ENCODE data around the gene IL24. TPM values are rescaled to one million over a fixed set of nuclear protein-coding genes. Genes with fewer than 3 reads are reported as not detected.

IL24 gene
- total RNA-seq, 1 experiment from 2014 or later: not detected

DNA sequence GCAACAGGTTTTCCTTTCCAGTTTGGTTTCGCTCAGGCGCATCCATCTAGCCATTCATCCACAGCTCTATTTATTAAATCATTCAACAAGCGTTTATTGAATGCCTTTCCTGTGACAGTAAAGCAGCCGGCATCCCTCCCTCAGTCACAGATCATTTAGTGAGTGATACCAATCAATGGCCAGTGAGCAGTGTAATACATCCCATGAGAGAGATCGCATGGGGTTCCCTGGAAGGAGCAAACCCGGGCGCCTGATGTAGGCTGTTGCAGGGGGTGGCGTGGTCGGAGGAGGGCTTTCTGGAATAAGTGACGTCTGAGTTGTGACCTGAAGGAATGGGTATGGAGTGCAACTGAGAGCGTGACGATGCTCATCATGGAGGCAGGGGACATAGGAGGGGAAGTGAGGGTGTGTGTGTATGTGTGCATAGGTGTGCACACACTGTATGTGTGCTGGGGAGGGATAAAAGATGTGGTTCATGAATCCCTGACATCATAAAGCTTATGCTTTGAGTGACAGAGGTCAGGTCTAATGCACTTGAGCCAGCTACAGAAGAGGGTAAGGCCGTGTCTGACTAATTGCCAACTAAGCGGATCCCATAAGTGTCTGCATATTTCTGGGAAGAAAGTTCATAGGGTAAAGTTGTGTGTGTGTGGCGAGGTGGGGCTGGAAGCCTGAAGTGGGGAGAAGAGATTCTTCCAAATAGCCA lies 17.9 kb downstream of the IL24 start:
- intact Hi-C loops (cut with micrococcal nuclease): no loop called here
- Histone ChIP-seq H3K27ac (ENCODE audit: low read depth, low read length) (no peak overlapping the region), H4K20me1 (ENCODE audit: insufficient read depth) (no peaks in the 10 kb centered on the region), H3K79me2 (ENCODE audit: insufficient read depth, low read length) (no peaks in the 10 kb centered on the region), H3K9me2 (ENCODE audit: insufficient read depth) (no peaks in the 10 kb centered on the region), H3K4me3 (replicated peaks in 1 of 2; ENCODE audit: low read depth in 1 of 2, low read length in 2 of 2) (no peak overlapping the region), H3K4me2 (ENCODE audit: low read length) (no peak overlapping the region), H3K4me1 (ENCODE audit: control insufficient read depth in 1 of 2, insufficient read depth in 2 of 2, low read length in 2 of 2) (no peaks in the 10 kb centered on the region; a peak in 1 of 4 replicates), H2AFZ (ENCODE audit: low read depth, low read length, poor library complexity, severe bottlenecking) (no peak overlapping the region), H3K9ac (ENCODE audit: low read length) (no peak overlapping the region), H3K27me3 (ENCODE audit: insufficient read depth, low read length) (no peaks in the 10 kb centered on the region; the same call in 1 of the 2 replicates), H3K9me3 (ENCODE audit: control insufficient read depth in 1 of 2, insufficient read depth in 1 of 2, low read depth in 1 of 2, low read length in 2 of 2) (no peaks in the 10 kb centered on the region), H3K36me3 (ENCODE audit: control insufficient read depth in 1 of 2, insufficient read depth in 2 of 2, low read length in 2 of 2) (no peaks in the 10 kb centered on the region)
- DNase-seq (ENCODE audit: low read depth, low spot score) (no peak), ATAC-seq (no peak)
- POLR2A ChIA-PET: no interaction called here
- TF ChIP-seq TCF7L2 (IDR thresholded peaks at IDR 0.05; ENCODE audit: borderline replicate concordance, extremely low read depth, insufficient read depth, insufficient read length): no peak
- RAD21 ChIA-PET (ENCODE audit: low non-redundant PET in 1 of 2, low total read pairs in 2 of 2, uncharacterized antibody in 2 of 2, unreplicated experiment in 2 of 2): no interaction called here
- CTCF ChIA-PET: interaction anchor here (1.0 kb wide), 1 partner anchor 67 kb away, joined by 3 read pairs; no protein-coding TSS in a partner anchor
- no TSS peak for BruUV-seq (replicated peaks)

DNA sequence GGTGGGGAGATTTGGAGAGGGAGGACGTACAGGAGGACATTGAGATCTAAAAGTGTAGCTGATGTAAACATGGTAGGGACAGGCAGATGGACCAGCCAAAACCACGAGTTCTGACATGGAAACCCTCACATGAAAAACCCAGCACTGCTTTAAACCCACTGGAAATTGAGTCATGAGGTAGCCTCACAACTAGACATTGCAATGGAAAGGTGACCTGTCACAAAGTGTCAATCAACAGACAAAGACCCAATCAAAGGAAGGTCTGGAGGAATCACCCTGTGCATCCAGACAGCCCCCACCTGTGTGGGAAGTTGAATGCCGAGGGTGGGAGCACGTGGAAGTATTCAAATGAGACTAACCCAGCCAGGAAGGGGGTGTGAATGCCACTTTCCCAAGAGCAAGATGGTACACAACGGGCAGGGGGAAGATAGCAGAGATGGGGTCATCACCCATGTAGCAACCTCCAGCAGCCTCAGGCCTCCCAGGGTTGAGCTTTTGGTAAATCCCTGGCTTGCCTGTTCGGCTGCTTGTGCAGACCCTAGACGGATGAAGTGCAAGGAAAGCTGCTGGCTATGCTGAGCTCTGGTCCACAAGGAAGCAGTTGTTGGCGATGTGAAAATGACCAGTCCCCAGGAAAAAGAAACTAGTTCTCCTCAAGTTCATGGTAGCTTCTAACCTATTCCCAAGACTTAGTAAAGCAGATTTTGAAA lies 18.9 kb downstream of the IL24 start:
- Histone ChIP-seq H3K4me3 (replicated peaks in 1 of 2; ENCODE audit: low read depth in 1 of 2, low read length in 2 of 2) (no peak overlapping the region), H3K9me3 (ENCODE audit: control insufficient read depth in 1 of 2, insufficient read depth in 1 of 2, low read depth in 1 of 2, low read length in 2 of 2) (no peaks in the 10 kb centered on the region), H3K9ac (ENCODE audit: low read length) (no peak overlapping the region), H2AFZ (ENCODE audit: low read depth, low read length, poor library complexity, severe bottlenecking) (no peak overlapping the region), H3K4me1 (ENCODE audit: control insufficient read depth in 1 of 2, insufficient read depth in 2 of 2, low read length in 2 of 2) (no peaks in the 10 kb centered on the region), H4K20me1 (ENCODE audit: insufficient read depth) (no peaks in the 10 kb centered on the region), H3K36me3 (ENCODE audit: control insufficient read depth in 1 of 2, insufficient read depth in 2 of 2, low read length in 2 of 2) (no peaks in the 10 kb centered on the region), H3K79me2 (ENCODE audit: insufficient read depth, low read length) (no peaks in the 10 kb centered on the region), H3K27ac (ENCODE audit: low read depth, low read length) (no peak overlapping the region), H3K27me3 (ENCODE audit: insufficient read depth, low read length) (no peaks in the 10 kb centered on the region; the same call in 1 of the 2 replicates), H3K4me2 (ENCODE audit: low read length) (no peak overlapping the region), H3K9me2 (ENCODE audit: insufficient read depth) (no peaks in the 10 kb centered on the region)
- RAD21 ChIA-PET (ENCODE audit: low non-redundant PET in 1 of 2, low total read pairs in 2 of 2, uncharacterized antibody in 2 of 2, unreplicated experiment in 2 of 2): no interaction called here
- intact Hi-C loops (cut with micrococcal nuclease): no loop called here
- POLR2A ChIA-PET: no interaction called here
- ATAC-seq (no peak), DNase-seq (ENCODE audit: low read depth, low spot score) (no peak)
- BruUV-seq (replicated peaks): no TSS peak
- TF ChIP-seq ZFX (IDR thresholded peaks at IDR 0.05) (no peak), CBX3 (IDR thresholded peaks at IDR 0.05; ENCODE audit: low read depth) (no peak), JUND (IDR thresholded peaks at IDR 0.05) (no peak), SIN3A (IDR thresholded peaks at IDR 0.05; ENCODE audit: low read depth) (no peak), TCF7L2 (IDR thresholded peaks at IDR 0.05; ENCODE audit: borderline replicate concordance, extremely low read depth, insufficient read depth, insufficient read length) (no peak), RAD21 (IDR thresholded peaks at IDR 0.05; ENCODE audit: low read depth) (no peak), POLR2A (IDR thresholded peaks at IDR 0.05; ENCODE audit: borderline replicate concordance, extremely low read depth, insufficient read depth, insufficient read length) (no peak), EZH2phosphoT487 (IDR thresholded peaks at IDR 0.05; ENCODE audit: borderline replicate concordance) (no peak)
- TF ChIP-seq, protein P1, sequence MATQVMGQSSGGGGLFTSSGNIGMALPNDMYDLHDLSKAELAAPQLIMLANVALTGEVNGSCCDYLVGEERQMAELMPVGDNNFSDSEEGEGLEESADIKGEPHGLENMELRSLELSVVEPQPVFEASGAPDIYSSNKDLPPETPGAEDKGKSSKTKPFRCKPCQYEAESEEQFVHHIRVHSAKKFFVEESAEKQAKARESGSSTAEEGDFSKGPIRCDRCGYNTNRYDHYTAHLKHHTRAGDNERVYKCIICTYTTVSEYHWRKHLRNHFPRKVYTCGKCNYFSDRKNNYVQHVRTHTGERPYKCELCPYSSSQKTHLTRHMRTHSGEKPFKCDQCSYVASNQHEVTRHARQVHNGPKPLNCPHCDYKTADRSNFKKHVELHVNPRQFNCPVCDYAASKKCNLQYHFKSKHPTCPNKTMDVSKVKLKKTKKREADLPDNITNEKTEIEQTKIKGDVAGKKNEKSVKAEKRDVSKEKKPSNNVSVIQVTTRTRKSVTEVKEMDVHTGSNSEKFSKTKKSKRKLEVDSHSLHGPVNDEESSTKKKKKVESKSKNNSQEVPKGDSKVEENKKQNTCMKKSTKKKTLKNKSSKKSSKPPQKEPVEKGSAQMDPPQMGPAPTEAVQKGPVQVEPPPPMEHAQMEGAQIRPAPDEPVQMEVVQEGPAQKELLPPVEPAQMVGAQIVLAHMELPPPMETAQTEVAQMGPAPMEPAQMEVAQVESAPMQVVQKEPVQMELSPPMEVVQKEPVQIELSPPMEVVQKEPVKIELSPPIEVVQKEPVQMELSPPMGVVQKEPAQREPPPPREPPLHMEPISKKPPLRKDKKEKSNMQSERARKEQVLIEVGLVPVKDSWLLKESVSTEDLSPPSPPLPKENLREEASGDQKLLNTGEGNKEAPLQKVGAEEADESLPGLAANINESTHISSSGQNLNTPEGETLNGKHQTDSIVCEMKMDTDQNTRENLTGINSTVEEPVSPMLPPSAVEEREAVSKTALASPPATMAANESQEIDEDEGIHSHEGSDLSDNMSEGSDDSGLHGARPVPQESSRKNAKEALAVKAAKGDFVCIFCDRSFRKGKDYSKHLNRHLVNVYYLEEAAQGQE (IDR thresholded peaks at IDR 0.05; ENCODE audit: low read depth): no peak
- TF ChIP-seq, protein P2, sequence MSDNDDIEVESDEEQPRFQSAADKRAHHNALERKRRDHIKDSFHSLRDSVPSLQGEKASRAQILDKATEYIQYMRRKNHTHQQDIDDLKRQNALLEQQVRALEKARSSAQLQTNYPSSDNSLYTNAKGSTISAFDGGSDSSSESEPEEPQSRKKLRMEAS (IDR thresholded peaks at IDR 0.05): no peak
- TF ChIP-seq, protein P3, sequence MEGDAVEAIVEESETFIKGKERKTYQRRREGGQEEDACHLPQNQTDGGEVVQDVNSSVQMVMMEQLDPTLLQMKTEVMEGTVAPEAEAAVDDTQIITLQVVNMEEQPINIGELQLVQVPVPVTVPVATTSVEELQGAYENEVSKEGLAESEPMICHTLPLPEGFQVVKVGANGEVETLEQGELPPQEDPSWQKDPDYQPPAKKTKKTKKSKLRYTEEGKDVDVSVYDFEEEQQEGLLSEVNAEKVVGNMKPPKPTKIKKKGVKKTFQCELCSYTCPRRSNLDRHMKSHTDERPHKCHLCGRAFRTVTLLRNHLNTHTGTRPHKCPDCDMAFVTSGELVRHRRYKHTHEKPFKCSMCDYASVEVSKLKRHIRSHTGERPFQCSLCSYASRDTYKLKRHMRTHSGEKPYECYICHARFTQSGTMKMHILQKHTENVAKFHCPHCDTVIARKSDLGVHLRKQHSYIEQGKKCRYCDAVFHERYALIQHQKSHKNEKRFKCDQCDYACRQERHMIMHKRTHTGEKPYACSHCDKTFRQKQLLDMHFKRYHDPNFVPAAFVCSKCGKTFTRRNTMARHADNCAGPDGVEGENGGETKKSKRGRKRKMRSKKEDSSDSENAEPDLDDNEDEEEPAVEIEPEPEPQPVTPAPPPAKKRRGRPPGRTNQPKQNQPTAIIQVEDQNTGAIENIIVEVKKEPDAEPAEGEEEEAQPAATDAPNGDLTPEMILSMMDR (IDR thresholded peaks at IDR 0.05 in 2 of 3, conservative IDR thresholded peaks at IDR 0.05 in 1 of 3; ENCODE audit: borderline replicate concordance in 1 of 3, insufficient read depth in 1 of 3, low read depth in 2 of 3, low read length in 2 of 3): no peak
- TF ChIP-seq, protein P4, sequence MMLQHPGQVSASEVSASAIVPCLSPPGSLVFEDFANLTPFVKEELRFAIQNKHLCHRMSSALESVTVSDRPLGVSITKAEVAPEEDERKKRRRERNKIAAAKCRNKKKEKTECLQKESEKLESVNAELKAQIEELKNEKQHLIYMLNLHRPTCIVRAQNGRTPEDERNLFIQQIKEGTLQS (IDR thresholded peaks at IDR 0.05): no peak
- CTCF ChIA-PET: no interaction called here
